ENCODE results near the gene ZNF74. TPM values are rescaled to one million over a fixed set of nuclear protein-coding genes. Genes with fewer than 3 reads are reported as not detected.
"Not testable (repeated sequence)": the region's sequence is repeated elsewhere in the genome, so short reads cannot be mapped to it uniquely, and the experiment has no call there.

Gene ZNF74
- polyA plus RNA-seq, 1 experiment: 8.4 TPM

DNA sequence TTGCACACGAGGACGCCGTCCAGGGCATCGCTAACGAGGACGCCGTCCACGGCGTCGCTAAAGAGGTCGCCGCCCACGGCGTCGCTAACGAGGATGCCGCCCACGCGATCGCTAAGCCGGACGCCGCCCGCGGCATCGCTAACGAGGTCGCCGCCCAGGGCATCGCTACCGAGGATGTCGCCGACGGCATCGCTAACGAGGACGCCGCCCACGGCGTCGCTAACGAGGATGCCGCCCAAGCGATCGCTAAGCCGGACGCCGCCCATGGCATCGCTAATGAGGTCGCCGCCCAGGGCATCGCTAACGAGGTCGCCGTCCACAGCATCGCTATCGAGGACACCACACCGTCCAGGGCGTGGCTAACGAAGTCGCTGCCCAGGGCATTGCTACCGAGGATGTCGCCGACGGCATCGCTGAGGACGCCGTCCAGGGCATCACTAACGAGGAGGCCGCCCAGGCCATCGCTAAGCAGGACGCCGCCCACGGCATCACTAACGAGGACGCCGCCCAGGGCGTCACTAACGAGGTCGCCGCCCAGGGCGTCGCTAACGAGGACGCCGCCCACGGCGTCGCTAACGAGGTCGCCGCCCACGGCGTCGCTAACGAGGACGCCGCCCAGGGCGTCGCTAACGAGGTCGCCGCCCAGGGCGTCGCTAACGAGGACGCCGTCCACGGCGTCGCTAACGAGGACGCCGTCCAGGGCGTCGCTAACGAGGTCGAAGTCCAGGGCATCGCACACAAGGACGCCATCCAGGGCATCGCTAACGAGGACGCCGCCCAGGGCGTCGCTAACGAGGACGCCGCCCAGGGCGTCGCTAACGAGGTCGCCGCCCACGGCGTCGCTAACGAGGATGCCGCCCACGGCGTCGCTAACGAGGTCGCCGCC, 32.8 kb upstream of the ZNF74 start:
- DNase-seq (ENCODE audit: low read depth, low spot score); H3K4me3 ChIP-seq (ENCODE audit: low read depth, low read length); H3K27ac ChIP-seq (ENCODE audit: low read depth, low read length); POLR2A ChIA-PET; CTCF ChIA-PET; H3K27me3 ChIP-seq (ENCODE audit: control insufficient read depth, insufficient read depth, low read length): not testable (repeated sequence)
- peaks cover 24% of the 10 kb centered on the region; the same call in 1 of the 2 replicates for H3K9me3 ChIP-seq (ENCODE audit: control insufficient read depth, insufficient read depth, low read length)

GRCh38 chr22:20361752-20362229, 32.2 kb upstream of the ZNF74 start:
- H3K9me3 ChIP-seq (ENCODE audit: control insufficient read depth, insufficient read depth, low read length): peaks cover 18% of the 10 kb centered on the region; the same call in 1 of the 2 replicates
- H3K27me3 ChIP-seq (ENCODE audit: control insufficient read depth, insufficient read depth, low read length); POLR2A ChIA-PET; H3K4me3 ChIP-seq (ENCODE audit: low read depth, low read length); DNase-seq (ENCODE audit: low read depth, low spot score); CTCF ChIA-PET; H3K27ac ChIP-seq (ENCODE audit: low read depth, low read length): not testable (repeated sequence)

DNA sequence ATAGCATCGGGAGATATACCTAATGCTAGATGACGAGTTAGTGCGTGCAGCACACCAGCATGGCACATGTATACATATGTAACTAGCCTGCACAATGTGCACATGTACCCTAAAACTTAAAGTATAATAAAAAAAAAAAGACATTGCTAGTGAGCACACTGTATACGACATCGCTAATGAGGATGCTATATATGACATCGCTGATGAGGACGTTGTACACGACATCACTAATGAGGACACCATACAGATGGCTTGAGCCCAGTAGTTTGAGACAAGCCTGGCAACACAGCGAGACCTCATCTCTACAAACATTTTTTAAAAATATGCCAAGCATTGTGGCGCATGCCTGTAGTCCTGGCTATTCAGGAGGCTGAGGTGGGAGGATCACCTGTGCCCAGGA, 31.5 kb upstream of the ZNF74 start:
- H3K27ac ChIP-seq (ENCODE audit: low read depth, low read length); POLR2A ChIA-PET; DNase-seq (ENCODE audit: low read depth, low spot score); CTCF ChIA-PET; H3K4me3 ChIP-seq (ENCODE audit: low read depth, low read length); H3K27me3 ChIP-seq (ENCODE audit: control insufficient read depth, insufficient read depth, low read length): not testable (repeated sequence)
- H3K9me3 ChIP-seq (ENCODE audit: control insufficient read depth, insufficient read depth, low read length): peaks cover 16% of the 10 kb centered on the region; the same call in 1 of the 2 replicates

- DNase-seq (ENCODE audit: low read depth, low spot score): peak; percentile 3
- H3K27ac ChIP-seq (ENCODE audit: low read depth, low read length): peak overlapping the region; percentile 94
- CTCF ChIA-PET; POLR2A ChIA-PET; H3K27me3 ChIP-seq (ENCODE audit: control insufficient read depth, insufficient read depth, low read length); H3K4me3 ChIP-seq (ENCODE audit: low read depth, low read length); H3K9me3 ChIP-seq (ENCODE audit: control insufficient read depth, insufficient read depth, low read length): not testable (repeated sequence)
Observed at GRCh38 chr22:20364335-20365260, 29.4 kb upstream of the ZNF74 start.

GRCh38 chr22:20366841-20367240, 27.1 kb upstream of the ZNF74 start:
- H3K4me3 ChIP-seq (ENCODE audit: low read depth, low read length); H3K27me3 ChIP-seq (ENCODE audit: control insufficient read depth, insufficient read depth, low read length); H3K9me3 ChIP-seq (ENCODE audit: control insufficient read depth, insufficient read depth, low read length); DNase-seq (ENCODE audit: low read depth, low spot score); CTCF ChIA-PET; H3K27ac ChIP-seq (ENCODE audit: low read depth, low read length); POLR2A ChIA-PET: not testable (repeated sequence)

DNA sequence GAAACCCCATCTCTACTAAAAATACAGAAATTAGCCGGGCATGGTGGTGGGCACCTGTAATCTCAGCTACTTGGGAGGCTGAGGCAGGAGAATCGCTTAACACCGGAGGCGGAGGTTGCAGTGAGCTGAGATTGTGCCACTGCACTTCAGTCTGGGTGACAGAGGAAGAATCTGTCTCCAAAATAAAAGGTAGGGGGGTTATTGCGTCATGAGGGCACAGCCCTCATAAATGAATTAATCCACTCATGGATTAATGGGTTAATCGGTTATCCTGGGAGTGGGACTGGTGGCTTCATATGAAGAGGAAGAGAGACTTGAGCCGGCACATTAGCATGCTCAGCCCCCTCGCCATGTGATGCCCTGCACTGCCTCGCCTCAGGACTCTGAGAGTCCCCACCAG, 25.1 kb upstream of the ZNF74 start:
- H3K9me3 ChIP-seq (ENCODE audit: control insufficient read depth, insufficient read depth, low read length); DNase-seq (ENCODE audit: low read depth, low spot score); H3K27ac ChIP-seq (ENCODE audit: low read depth, low read length); H3K4me3 ChIP-seq (ENCODE audit: low read depth, low read length); POLR2A ChIA-PET; H3K27me3 ChIP-seq (ENCODE audit: control insufficient read depth, insufficient read depth, low read length); CTCF ChIA-PET: not testable (repeated sequence)

DNA sequence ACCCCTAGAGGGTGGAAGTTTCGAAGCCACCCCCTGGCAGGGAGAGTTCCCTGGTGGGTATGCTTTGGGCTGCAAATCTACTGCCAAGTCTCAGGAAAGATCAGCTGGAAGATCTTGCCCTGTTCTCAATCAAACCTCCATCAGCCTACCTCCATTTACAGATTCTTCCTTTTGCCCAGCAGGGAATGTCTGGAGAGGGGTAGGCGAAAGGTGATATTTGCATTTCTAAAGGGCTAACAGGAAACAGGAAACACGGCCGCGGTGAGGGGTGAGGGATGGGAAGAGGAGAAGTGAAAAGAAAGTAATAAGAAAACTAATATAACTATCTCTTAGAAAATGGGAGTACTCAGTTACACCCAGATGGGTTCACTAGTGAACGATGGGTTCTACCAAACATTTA, 22.3 kb upstream of the ZNF74 start:
- H3K27ac ChIP-seq (ENCODE audit: low read depth, low read length); H3K9me3 ChIP-seq (ENCODE audit: control insufficient read depth, insufficient read depth, low read length); H3K4me3 ChIP-seq (ENCODE audit: low read depth, low read length); CTCF ChIA-PET; DNase-seq (ENCODE audit: low read depth, low spot score); H3K27me3 ChIP-seq (ENCODE audit: control insufficient read depth, insufficient read depth, low read length); POLR2A ChIA-PET: not testable (repeated sequence)

DNA sequence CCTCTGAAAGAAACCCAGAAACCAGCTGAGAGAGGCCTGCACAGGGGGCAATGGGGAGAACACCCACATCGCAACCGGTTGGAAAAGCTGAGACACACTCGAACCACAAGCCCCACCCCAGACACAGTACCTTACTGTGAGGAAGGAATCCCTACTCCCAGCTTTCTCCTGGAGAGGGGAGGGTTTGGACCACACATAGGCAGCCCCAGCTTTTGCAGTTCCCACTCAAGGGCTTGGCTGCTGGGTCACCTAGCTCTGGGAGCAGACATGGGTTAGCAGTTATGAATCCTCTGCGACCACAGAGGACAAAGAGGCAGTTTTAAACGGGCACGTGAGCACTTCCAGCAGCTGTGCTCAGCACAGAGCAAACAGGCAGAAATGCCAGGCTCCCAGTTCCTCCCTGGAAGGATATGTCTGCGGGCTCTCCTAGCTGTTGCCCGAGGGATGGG, 21.5 kb upstream of the ZNF74 start:
- CTCF ChIA-PET; H3K4me3 ChIP-seq (ENCODE audit: low read depth, low read length); POLR2A ChIA-PET; DNase-seq (ENCODE audit: low read depth, low spot score); H3K27ac ChIP-seq (ENCODE audit: low read depth, low read length); H3K27me3 ChIP-seq (ENCODE audit: control insufficient read depth, insufficient read depth, low read length); H3K9me3 ChIP-seq (ENCODE audit: control insufficient read depth, insufficient read depth, low read length): not testable (repeated sequence)

DNA sequence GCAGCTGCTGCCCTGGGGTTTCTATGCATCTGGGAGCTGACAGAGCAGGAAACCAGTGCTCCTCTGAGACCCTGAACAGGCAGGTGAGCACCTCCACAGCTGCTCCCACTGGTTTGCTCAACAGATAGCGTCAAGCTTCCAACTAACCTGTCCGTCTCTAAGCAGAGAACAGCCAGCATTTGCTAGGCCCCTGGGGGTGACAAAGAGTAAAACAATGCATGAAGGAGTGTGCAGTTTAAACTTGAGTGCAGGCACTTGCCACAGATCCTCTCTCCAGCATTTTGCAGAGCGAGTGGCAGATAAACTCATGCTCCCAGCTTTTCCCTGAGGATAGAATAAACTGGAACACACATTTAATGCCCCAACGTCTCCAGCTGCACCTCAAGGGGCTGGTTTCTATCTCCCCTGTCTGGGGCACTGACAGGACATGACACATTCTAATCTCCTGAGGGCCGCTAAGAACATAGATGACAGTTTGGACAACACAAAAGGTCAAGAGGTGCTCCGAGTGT, 20.7 kb upstream of the ZNF74 start:
- DNase-seq (ENCODE audit: low read depth, low spot score); POLR2A ChIA-PET; CTCF ChIA-PET: not testable (repeated sequence)

GRCh38 chr22:20374130-20374529, 19.8 kb upstream of the ZNF74 start:
- H3K27me3 ChIP-seq (ENCODE audit: control insufficient read depth, insufficient read depth, low read length); H3K4me3 ChIP-seq (ENCODE audit: low read depth, low read length); POLR2A ChIA-PET; H3K27ac ChIP-seq (ENCODE audit: low read depth, low read length); CTCF ChIA-PET; H3K9me3 ChIP-seq (ENCODE audit: control insufficient read depth, insufficient read depth, low read length); DNase-seq (ENCODE audit: low read depth, low spot score): not testable (repeated sequence)

More for the DNA sequence above, 20.7 kb upstream of the ZNF74 start:
- not testable (repeated sequence) for H3K9me3 ChIP-seq (ENCODE audit: control insufficient read depth, insufficient read depth, low read length); H3K27ac ChIP-seq (ENCODE audit: low read depth, low read length); H3K27me3 ChIP-seq (ENCODE audit: control insufficient read depth, insufficient read depth, low read length); H3K4me3 ChIP-seq (ENCODE audit: low read depth, low read length)

- H3K27me3 ChIP-seq (ENCODE audit: control insufficient read depth, insufficient read depth, low read length); POLR2A ChIA-PET; H3K4me3 ChIP-seq (ENCODE audit: low read depth, low read length); H3K9me3 ChIP-seq (ENCODE audit: control insufficient read depth, insufficient read depth, low read length); CTCF ChIA-PET; DNase-seq (ENCODE audit: low read depth, low spot score); H3K27ac ChIP-seq (ENCODE audit: low read depth, low read length): not testable (repeated sequence)
Observed at GRCh38 chr22:20376281-20376680, 17.7 kb upstream of the ZNF74 start.

Data from AG04450 (cell line).